Adrenal gland (tissue), 12 donors: ENCODE results near the gene BRF1. TPM values are rescaled to one million over a fixed set of nuclear protein-coding genes. Genes with fewer than 3 reads are reported as not detected.

Experiments
- DNase-seq, 7 donors: peaks; one replicate each; pipeline ENCODE4 v3.0.0-alpha.2; 2019 to 2020
- H3K27ac ChIP-seq, 5 donors: fragments of 200-600 bp; sonication (generic) in 4 of 5; 1 replicate in 3 of 5; 2 replicates in 2 of 5; pipeline versions ENCODE4 v1.5.1 to v1.8.0; 2016 to 2020; ENCODE audit warnings: mild to moderate bottlenecking in 1 of 5
- H3K27me3 ChIP-seq: fragments of 200-600 bp; 2 replicates; pipeline ENCODE4 v1.8.0; 2021
- H3K36me3 ChIP-seq, 2 donors: fragments of 200-600 bp; replicated peaks in 1 of 2; 1 replicate in 1 of 2; 2 replicates in 1 of 2; pipeline versions ENCODE4 v1.5.1 to v1.8.0; 2018 to 2022
- H3K4me1 ChIP-seq, 2 donors: fragments of 200-600 bp; replicated peaks in 1 of 2; 1 replicate in 1 of 2; 2 replicates in 1 of 2; pipeline versions ENCODE4 v1.5.1 to v1.8.0; 2018 to 2021
- H3K4me3 ChIP-seq, 4 donors: fragments of 200-600 bp; sonication (generic) in 3 of 4; one replicate each; pipeline ENCODE4 v1.5.1; 2016 to 2018
- H3K9me3 ChIP-seq, 3 donors: fragments of 200-600 bp; sonication (generic) in 1 of 3; replicated peaks in 1 of 3; 1 replicate in 2 of 3; 2 replicates in 1 of 3; pipeline versions ENCODE4 v1.5.1 to v1.8.0; 2016 to 2021
- CTCF ChIP-seq, 6 experiments: fragments of 450-650 bp in 4 of 6; fragments of 200-600 bp in 2 of 6; sonication (generic) in 1 of 6; IDR thresholded peaks; 1 replicate in 5 of 6; 2 replicates in 1 of 6; pipeline versions ENCODE4 v1.5.1 to v1.8.0; 2016 to 2021; ENCODE audit warnings: antibody characterized with exemption in 6 of 6, mild to moderate bottlenecking in 2 of 6, moderate library complexity in 1 of 6
- POLR2A ChIP-seq, 2 donors: fragments of 450-650 bp; IDR thresholded peaks; one replicate each; pipeline ENCODE4 v1.6.1; 2017; ENCODE audit warnings: antibody characterized with exemption in 2 of 2, mild to moderate bottlenecking in 2 of 2, moderate library complexity in 1 of 2
- WGBS, 4 donors: extraction: QIAGEN DNeasy Blood & Tissue Kit in 2 of 4; methylation state at CpG; one replicate each; pipeline versions ENCODE4 v1.1.5 to v1.1.7; 2013 to 2017; 5-methylcytosine and 5-hydroxymethylcytosine counted together
- intact Hi-C, 2 donors: fragments of 100-400 bp; cut with DNase I; formaldehyde crosslinking; loops; one replicate each; pipeline versions ENCODE4 v1.14.1 to v1.15.0; 2022 to 2023
- polyA plus RNA-seq, 3 donors: library from polyadenylated mRNA; stranded (reverse); fragments of 200-250 nt in 2 of 3; fragments of 350-450 nt in 1 of 3; fragmentation: Illumina TruSeq in 1 of 3; extraction: RNeasy Lipid Tissue Mini Kit (QIAGEN cat#74804) in 1 of 3; gene quantifications; one replicate each; pipeline ENCODE4 v1.2.3, GENCODE V29; 2013 to 2014
- total RNA-seq, 9 donors: library from RNA; depleted of rRNA in 4 of 9; stranded (reverse); fragments of >200 nt in 4 of 9; fragments of 120-200 nt in 1 of 9; fragmentation: NEBNext Ultra II Directional in 1 of 9; extraction: Animal tissue kit (Norgen Biotek cat#: 25700) in 1 of 9; gene quantifications; one replicate each; pipeline versions ENCODE4 v1.1.0 to v1.2.4, GENCODE V29; 2013 to 2023
- donor health status: healthy with polysubstance abuse.
- donor health status: Bipolar disorder and iron deficiency.
- donor health status: DM: yes; HTN: yes; CAD: no.
- donor health status: DM: no; HTN: no; CAD: no.
- donor health status: DM: no; HTN: no; CAD: no.
- donor health status: DM: yes; HTN: yes; CAD: no.

BRF1 gene
- total and polyA plus RNA-seq, 12 donors: 14.0 to 96.9 (median 37.5) TPM

DNA sequence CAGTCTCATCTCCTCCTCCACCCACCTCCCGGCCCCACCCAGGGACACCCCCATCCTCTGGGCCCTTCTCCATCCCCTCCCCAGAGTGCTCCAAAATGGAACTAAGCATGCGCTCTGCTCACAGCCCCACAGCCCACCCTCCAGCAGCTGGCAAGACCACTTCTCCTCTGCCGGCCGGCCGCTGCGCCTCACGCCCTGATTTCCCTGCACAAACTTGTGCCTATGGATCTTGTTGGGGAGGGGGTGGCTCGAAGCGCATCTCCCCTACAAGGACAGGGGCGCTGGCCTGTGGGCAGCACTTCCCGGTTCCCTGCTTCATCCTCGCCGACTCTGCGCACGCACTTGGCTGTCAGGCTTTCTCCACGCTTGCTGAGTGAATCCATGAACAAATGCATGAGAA, 100.2 kb downstream of the BRF1 start:
- no peak for DNase-seq
- Histone ChIP-seq H3K27me3 (peaks cover 29% of the 10 kb centered on the region), H3K27ac (no peak overlapping the region), H3K4me1 (peaks cover 19 to 33% of the 10 kb centered on the region in 2 donors), H3K9me3 (no peaks in the 10 kb centered on the region), H3K4me3 (no peak overlapping the region), H3K36me3 (no peaks in the 10 kb centered on the region)
- TF ChIP-seq POLR2A (IDR thresholded peaks at IDR 0.05) (no peak), CTCF (IDR thresholded peaks at IDR 0.05) (no peak)
- 61 to 78% (median 74%) methylated on average over 11 to 16 of the region's 16 CpGs for WGBS, 4 donors
- intact Hi-C loops: loop anchor here (5.0 kb wide), 2 partner anchors 82 to 147 kb away; no protein-coding TSS in a partner anchor

GRCh38 chr14:105200074-105200473, 100.7 kb downstream of the BRF1 start:
- H3K4me3 ChIP-seq: no peak overlapping the region
- no peak overlapping the region for H3K27ac ChIP-seq
- 60 to 72% (median 67%) methylated on average over 1 to 10 of the region's 10 CpGs for WGBS, 4 donors
- TF ChIP-seq CTCF (IDR thresholded peaks at IDR 0.05) (no peak), POLR2A (IDR thresholded peaks at IDR 0.05) (no peak)
- H3K4me1 ChIP-seq: peaks cover 13 to 27% of the 10 kb centered on the region in 2 donors
- H3K9me3 ChIP-seq: no peaks in the 10 kb centered on the region
- intact Hi-C loops: loop anchor here (5.0 kb wide), 2 partner anchors 82 to 147 kb away; no protein-coding TSS in a partner anchor
- no peaks in the 10 kb centered on the region for H3K36me3 ChIP-seq
- DNase-seq: no peak
- peaks cover 35% of the 10 kb centered on the region for H3K27me3 ChIP-seq

GRCh38 chr14:105199093-105199492, 101.7 kb downstream of the BRF1 start:
- H3K4me3 ChIP-seq: no peak overlapping the region
- H3K9me3 ChIP-seq: no peaks in the 10 kb centered on the region
- 42 to 52% (median 49%) methylated on average over 14 to 18 of the region's 18 CpGs for WGBS, 4 donors
- H3K27me3 ChIP-seq: peaks cover 38% of the 10 kb centered on the region
- no peaks in the 10 kb centered on the region for H3K36me3 ChIP-seq
- no peak for TF ChIP-seq CTCF (IDR thresholded peaks at IDR 0.05)
- no peak for TF ChIP-seq POLR2A (IDR thresholded peaks at IDR 0.05)
- intact Hi-C loops: no loop called here
- peak overlapping the region in 1 of 5 donors; percentile 49 for H3K27ac ChIP-seq
- DNase-seq: peak in 2 of 7 donors; percentile 46 to 47
- peaks cover 8 to 17% of the 10 kb centered on the region in 2 donors for H3K4me1 ChIP-seq

DNA sequence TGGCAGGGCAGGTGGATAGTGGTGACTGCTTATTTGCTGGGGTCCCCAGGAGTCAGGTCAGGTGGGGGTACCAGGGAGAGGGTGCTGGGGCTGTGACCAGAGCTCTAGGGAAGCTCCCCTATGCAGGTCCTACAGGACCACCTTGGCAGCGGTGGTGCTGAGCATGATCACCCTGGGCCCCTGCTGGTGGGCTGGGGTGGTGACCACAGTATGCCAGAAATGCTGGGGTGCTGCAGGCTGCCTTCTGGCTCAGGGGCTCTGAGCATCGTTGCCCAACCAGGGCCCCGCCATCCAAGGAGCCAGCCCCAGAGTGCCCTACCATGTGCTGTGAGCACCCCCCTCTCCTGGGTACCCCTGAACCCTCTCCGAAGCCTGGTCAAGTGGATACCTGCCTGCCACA, 102.2 kb downstream of the BRF1 start:
- TF ChIP-seq POLR2A (IDR thresholded peaks at IDR 0.05) (no peak), CTCF (IDR thresholded peaks at IDR 0.05) (no peak)
- 65 to 93% (median 81%) methylated on average over 4 of the region's 4 CpGs; no CpG with 5 or more reads in 1 of the 4 donors for WGBS, 4 donors
- DNase-seq: no peak
- Histone ChIP-seq H3K4me1 (peaks cover 8 to 16% of the 10 kb centered on the region in 2 donors), H3K4me3 (no peak overlapping the region), H3K9me3 (no peaks in the 10 kb centered on the region), H3K27ac (peak overlapping the region in 1 of 5 donors; percentile 49), H3K27me3 (peaks cover 40% of the 10 kb centered on the region), H3K36me3 (no peaks in the 10 kb centered on the region)
- intact Hi-C loops: no loop called here
